ENCODE results near the gene SEMA4C. TPM values are rescaled to one million over a fixed set of nuclear protein-coding genes. Genes with fewer than 3 reads are reported as not detected.

The SEMA4C gene
- total and polyA plus RNA-seq, 9 of the 15 experiments (the other 6 are each of a cell fraction or from before 2014, with no cell fraction given) = 0.32 to 59.7 (median 23.9) TPM

- 0 out of 4 replicates have a peak, but pooled peaks of 1 of the 2 experiments have one; percentile 40 for TF ChIP-seq NONO (IDR thresholded peaks at IDR 0.05; ENCODE audit: low read depth in 2 of 2, low read length in 1 of 2)
- TF ChIP-seq L3MBTL2 (IDR thresholded peaks at IDR 0.05) = peak; percentile 73
- no peak for TF ChIP-seq POLR2H (tag; IDR thresholded peaks at IDR 0.05; ENCODE audit: low read depth)
- no peak for TF ChIP-seq BCLAF1 (IDR thresholded peaks at IDR 0.05; ENCODE audit: borderline replicate concordance in 1 of 2, control insufficient read depth in 1 of 2, low read depth in 2 of 2, low read length in 1 of 2)
- TF ChIP-seq PHF20 (IDR thresholded peaks at IDR 0.05; ENCODE audit: partially characterized antibody) = peak; percentile 22
- no peak for TF ChIP-seq EHMT2 (IDR thresholded peaks at IDR 0.05)
Measured at GRCh38 chr2:96816836-96817702, 52.8 kb downstream of the SEMA4C start (continued).
